GM06990 (cell line): ENCODE results near the gene ZNF579.

Experiments
- DNase-seq: peaks from one replicate; pipeline ENCODE4 v3.0.0-alpha.2; 2011; ENCODE audit not compliant: insufficient read length; ENCODE audit errors: extremely low read depth
- H3K27me3 ChIP-seq: replicated peaks from 2 replicates; pipeline ENCODE4 v1.6.0; 2011; ENCODE audit warnings: low read length; ENCODE audit not compliant: control insufficient read depth, insufficient read depth
- H3K36me3 ChIP-seq: 2 replicates; pipeline ENCODE4 v1.5.1; 2011; ENCODE audit warnings: low read length; ENCODE audit not compliant: control insufficient read depth, insufficient read depth
- H3K4me3 ChIP-seq: replicated peaks from 2 replicates; pipeline ENCODE4 v1.5.1; 2011; ENCODE audit warnings: low read depth, mild to moderate bottlenecking, control low read depth, low read length
- CTCF ChIP-seq: IDR thresholded peaks from 2 replicates; pipeline ENCODE4 v1.5.1; 2011; ENCODE audit warnings: low read length, control low read depth, mild to moderate bottlenecking, inconsistent platforms; ENCODE audit not compliant: insufficient read depth, poor library complexity, severe bottlenecking

ZNF579 gene

GRCh38 chr19:55603581-55604292 lies 23.1 kb upstream of the ZNF579 start:
- Histone ChIP-seq H3K36me3 (peaks cover 5% of the 10 kb centered on the region), H3K27me3 (no peaks in the 10 kb centered on the region), H3K4me3 (no peak overlapping the region)
- DNase-seq = no peak
- no peak for TF ChIP-seq CTCF

GRCh38 chr19:55603115-55603514 lies 22.5 kb upstream of the ZNF579 start:
- Histone ChIP-seq H3K36me3 (peaks cover 5% of the 10 kb centered on the region), H3K27me3 (no peaks in the 10 kb centered on the region), H3K4me3 (no peak overlapping the region)
- no peak for TF ChIP-seq CTCF
- DNase-seq = no peak

GRCh38 chr19:55602104-55603001 lies 21.7 kb upstream of the ZNF579 start:
- DNase-seq = no peak
- H3K27me3 ChIP-seq = no peaks in the 10 kb centered on the region
- no peak for TF ChIP-seq CTCF
- no peak overlapping the region for H3K4me3 ChIP-seq
- H3K36me3 ChIP-seq = peaks cover 7% of the 10 kb centered on the region

GRCh38 chr19:55601084-55601483 lies 20.4 kb upstream of the ZNF579 start:
- H3K27me3 ChIP-seq = no peaks in the 10 kb centered on the region
- no peak for TF ChIP-seq CTCF
- DNase-seq = no peak
- peak overlapping the region; percentile 87 for H3K4me3 ChIP-seq
- peaks cover 10% of the 10 kb centered on the region for H3K36me3 ChIP-seq

- no peak for TF ChIP-seq CTCF
- no peak for DNase-seq
These were observed 20.0 kb upstream of the ZNF579 start for GRCh38 chr19:55600662-55601028.

More at GRCh38 chr19:55600662-55601028, 20.0 kb upstream of the ZNF579 start:
- Histone ChIP-seq H3K4me3 (peak overlapping the region; percentile 87), H3K27me3 (no peaks in the 10 kb centered on the region), H3K36me3 (peaks cover 10% of the 10 kb centered on the region)
